Measurements from ENCODE around the gene POLD4. TPM values are rescaled to one million over a fixed set of nuclear protein-coding genes. Genes with fewer than 3 reads are reported as not detected.
A peak's percentile ranks its signal among the peaks of the same experiment; 100 is the strongest.

The POLD4 gene
- total and polyA plus RNA-seq, 10 donors, result 81.4 to 290 (median 128) TPM

DNA sequence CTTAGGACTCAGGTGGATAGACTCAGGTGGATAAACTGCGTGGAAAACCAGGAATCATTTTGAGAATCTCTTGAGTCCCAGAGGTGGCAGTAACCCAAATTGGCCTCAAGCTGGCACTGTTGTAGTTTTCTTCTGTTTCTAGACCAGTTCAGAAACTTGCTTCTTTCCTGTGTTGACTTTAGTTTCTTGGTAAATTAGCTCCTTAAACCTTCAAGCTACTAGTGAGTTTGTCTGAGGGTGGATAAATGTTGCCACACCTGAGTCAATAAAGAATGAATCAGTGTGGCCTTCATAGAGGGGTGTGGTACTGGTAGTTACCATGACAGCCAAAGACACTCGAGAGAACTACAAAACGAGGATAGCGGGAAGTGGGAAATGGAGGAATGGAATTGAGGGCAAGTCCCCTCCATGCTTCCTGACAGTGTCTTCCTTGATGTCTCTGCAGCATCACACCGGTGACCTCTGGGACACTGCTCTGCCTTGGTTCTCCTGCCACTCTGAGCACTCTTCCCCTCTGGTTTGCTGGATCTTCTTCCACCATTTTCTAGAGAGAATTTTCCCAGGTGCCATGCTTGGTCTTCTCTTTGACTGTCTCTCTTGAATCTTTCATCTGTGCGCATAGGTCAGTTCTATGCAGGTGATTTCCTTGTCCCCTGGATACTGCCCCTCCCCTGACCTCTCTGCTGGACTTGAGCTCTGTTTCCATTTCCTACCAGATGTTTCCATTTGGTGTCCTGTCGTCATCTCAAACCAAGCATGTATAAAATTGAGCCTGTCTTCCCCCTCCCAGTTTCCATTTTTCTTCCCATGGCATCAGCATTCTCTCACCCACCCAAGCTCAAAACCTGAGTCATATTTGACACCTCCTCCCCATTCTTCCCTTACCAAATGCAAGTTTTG is 7.2 kb downstream of the POLD4 start:
- TF ChIP-seq POLR2A (IDR thresholded peaks at IDR 0.05) (no peak), POLR2AphosphoS5 (IDR thresholded peaks at IDR 0.05) (no peak)
- TF ChIP-seq, protein P1, sequence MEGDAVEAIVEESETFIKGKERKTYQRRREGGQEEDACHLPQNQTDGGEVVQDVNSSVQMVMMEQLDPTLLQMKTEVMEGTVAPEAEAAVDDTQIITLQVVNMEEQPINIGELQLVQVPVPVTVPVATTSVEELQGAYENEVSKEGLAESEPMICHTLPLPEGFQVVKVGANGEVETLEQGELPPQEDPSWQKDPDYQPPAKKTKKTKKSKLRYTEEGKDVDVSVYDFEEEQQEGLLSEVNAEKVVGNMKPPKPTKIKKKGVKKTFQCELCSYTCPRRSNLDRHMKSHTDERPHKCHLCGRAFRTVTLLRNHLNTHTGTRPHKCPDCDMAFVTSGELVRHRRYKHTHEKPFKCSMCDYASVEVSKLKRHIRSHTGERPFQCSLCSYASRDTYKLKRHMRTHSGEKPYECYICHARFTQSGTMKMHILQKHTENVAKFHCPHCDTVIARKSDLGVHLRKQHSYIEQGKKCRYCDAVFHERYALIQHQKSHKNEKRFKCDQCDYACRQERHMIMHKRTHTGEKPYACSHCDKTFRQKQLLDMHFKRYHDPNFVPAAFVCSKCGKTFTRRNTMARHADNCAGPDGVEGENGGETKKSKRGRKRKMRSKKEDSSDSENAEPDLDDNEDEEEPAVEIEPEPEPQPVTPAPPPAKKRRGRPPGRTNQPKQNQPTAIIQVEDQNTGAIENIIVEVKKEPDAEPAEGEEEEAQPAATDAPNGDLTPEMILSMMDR (IDR thresholded peaks at IDR 0.05 in 8 of 11, conservative IDR thresholded peaks at IDR 0.05 in 3 of 11), result peak; percentile 24 to 67 (median 52)
- intact Hi-C loops (cut with DNase I; ENCODE audit: low total_unique reads), result loop anchor here (5.0 kb wide), 1 partner anchor 36 kb away; no protein-coding TSS in a partner anchor
- Histone ChIP-seq H3K9me3 (no peaks in the 10 kb centered on the region), H3K36me3 (peaks cover 0 to 4% (median 0%) of the 10 kb centered on the region in 6 donors), H3K4me1 (peaks cover 46 to 86% (median 64%) of the 10 kb centered on the region in 6 donors), H3K27me3 (replicated peaks in 1 of 7) (no peaks in the 10 kb centered on the region), H3K4me3 (no peak overlapping the region), H3K27ac (peak overlapping the region in 7 of 8 donors; percentile 19 to 79 (median 68))
- DNase-seq, result no peak
- WGBS, 5 donors, result 62 to 78% (median 71%) methylated on average over 7 of the region's 7 CpGs

DNA sequence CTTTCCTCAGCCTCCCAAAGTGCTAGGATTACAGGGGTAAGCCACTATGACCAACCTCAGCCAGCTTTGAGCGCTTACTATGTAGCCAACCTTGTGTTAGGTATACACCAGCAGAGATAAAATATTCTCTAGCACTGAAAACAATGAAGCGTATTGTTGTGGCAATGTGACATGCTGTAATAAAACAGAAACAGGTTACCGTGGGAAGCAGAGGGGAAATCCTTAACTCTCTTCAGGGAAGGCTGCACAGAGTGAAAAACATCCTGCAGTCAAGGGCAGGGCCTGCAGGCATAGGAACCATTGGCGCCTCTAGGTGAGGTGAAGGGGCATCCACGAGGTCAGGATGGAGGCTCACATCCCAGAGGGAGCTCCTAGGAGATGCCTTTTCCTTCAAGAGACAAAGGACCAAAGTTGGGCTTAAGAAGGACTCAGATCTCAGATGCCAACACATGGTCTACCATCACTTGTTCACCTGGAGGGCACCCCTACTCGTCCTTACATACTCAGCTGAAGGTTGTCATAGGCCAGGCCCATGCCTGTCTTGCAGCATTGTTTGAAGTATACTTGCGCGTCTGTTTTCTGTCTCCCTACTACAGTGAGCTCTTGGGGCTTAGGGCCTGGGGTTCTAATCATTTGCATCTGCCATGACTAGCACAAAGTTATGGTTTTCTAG is 8.0 kb downstream of the POLD4 start:
- H3K4me1 ChIP-seq, result peaks cover 38 to 78% (median 56%) of the 10 kb centered on the region in 6 donors
- WGBS, 5 donors, result 61 to 70% (median 65%) methylated on average over 8 of the region's 8 CpGs
- no peaks in the 10 kb centered on the region for H3K27me3 ChIP-seq (replicated peaks in 1 of 7)
- no peaks in the 10 kb centered on the region for H3K36me3 ChIP-seq
- no peak overlapping the region for H3K4me3 ChIP-seq
- TF ChIP-seq POLR2A (IDR thresholded peaks at IDR 0.05) (peak in 1 of 3 donors; percentile 26), POLR2AphosphoS5 (IDR thresholded peaks at IDR 0.05) (peak in 2 of 3 donors; percentile 41 to 64)
- TF ChIP-seq, protein P1 (IDR thresholded peaks at IDR 0.05 in 8 of 11, conservative IDR thresholded peaks at IDR 0.05 in 3 of 11), result no peak
- no peaks in the 10 kb centered on the region for H3K9me3 ChIP-seq
- peak overlapping the region; percentile 21 to 79 (median 66) for H3K27ac ChIP-seq
- DNase-seq, result no peak
- intact Hi-C loops (cut with DNase I; ENCODE audit: low total_unique reads), result loop anchor here (5.0 kb wide), 1 partner anchor 37 kb away; no protein-coding TSS in a partner anchor

DNA sequence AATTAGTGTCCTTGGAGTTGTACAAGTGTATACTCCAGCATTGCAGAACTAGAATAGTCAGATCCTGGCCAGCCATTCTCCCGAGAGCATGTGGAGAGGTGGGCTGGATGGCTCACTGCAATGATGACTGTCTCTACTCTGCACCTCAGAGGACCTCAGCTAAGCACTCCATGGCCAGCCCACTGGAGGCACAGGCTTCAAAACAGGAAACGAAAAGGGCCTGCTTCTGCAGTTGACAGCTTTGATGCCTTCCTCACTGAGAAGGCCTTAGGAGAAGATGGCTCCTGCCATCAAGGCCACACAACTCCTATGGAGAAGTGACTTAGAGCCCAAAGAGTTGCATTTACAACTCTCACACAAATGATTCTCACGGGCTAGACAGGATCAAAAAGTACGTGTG is 9.1 kb downstream of the POLD4 start:
- peak overlapping the region in 7 of 8 donors; percentile 52 to 79 (median 68) for H3K27ac ChIP-seq
- peaks cover 28 to 67% (median 46%) of the 10 kb centered on the region in 6 donors for H3K4me1 ChIP-seq
- H3K9me3 ChIP-seq, result no peaks in the 10 kb centered on the region
- DNase-seq, result no peak
- no peaks in the 10 kb centered on the region for H3K36me3 ChIP-seq
- intact Hi-C loops (cut with DNase I; ENCODE audit: low total_unique reads), result no loop called here
- no peak overlapping the region for H3K4me3 ChIP-seq
- 65 to 78% (median 68%) methylated on average over 4 of the region's 4 CpGs for WGBS, 5 donors
- no peaks in the 10 kb centered on the region for H3K27me3 ChIP-seq (replicated peaks in 1 of 7)
- TF ChIP-seq POLR2A (IDR thresholded peaks at IDR 0.05) (no peak), POLR2AphosphoS5 (IDR thresholded peaks at IDR 0.05) (no peak)
- TF ChIP-seq, protein P1 (IDR thresholded peaks at IDR 0.05 in 8 of 11, conservative IDR thresholded peaks at IDR 0.05 in 3 of 11), result no peak

All from spleen (tissue), 11 donors.